Skin of body (tissue), 2 donors: ENCODE measurements around the gene TTC36. TPM values are rescaled to one million over a fixed set of nuclear protein-coding genes. Genes with fewer than 3 reads are reported as not detected.
"Not testable (repeated sequence)": the region's sequence is repeated elsewhere in the genome, so short reads cannot be mapped to it uniquely, and the experiment has no call there.

Source experiments
- DNase-seq: peaks from one replicate; lab custom pipeline; 2025; lab: John Stamatoyannopoulos, UW
- total RNA-seq: library from RNA; depleted of rRNA; stranded (reverse); fragments of >200 nt; gene quantifications from one replicate; pipeline ENCODE4 v1.2.3, GENCODE V29; 2014

Gene TTC36
- total RNA-seq, 1 donor from 2014 or later: 0.79 TPM

DNA sequence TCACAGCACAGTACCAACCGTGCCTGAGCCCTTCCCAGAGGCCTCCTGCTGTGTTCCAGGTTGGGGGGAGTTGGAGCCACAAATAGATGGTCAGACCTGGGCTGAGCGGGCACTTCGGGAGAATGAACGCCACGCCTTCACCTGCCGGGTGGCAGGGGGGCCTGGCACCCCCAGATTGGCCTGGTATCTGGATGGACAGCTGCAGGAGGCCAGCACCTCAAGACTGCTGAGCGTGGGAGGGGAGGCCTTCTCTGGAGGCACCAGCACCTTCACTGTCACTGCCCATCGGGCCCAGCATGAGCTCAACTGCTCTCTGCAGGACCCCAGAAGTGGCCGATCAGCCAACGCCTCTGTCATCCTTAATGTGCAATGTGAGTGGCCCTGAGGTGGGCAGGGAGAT, 4.8 kb downstream of the TTC36 start:
- no peak for DNase-seq

DNA sequence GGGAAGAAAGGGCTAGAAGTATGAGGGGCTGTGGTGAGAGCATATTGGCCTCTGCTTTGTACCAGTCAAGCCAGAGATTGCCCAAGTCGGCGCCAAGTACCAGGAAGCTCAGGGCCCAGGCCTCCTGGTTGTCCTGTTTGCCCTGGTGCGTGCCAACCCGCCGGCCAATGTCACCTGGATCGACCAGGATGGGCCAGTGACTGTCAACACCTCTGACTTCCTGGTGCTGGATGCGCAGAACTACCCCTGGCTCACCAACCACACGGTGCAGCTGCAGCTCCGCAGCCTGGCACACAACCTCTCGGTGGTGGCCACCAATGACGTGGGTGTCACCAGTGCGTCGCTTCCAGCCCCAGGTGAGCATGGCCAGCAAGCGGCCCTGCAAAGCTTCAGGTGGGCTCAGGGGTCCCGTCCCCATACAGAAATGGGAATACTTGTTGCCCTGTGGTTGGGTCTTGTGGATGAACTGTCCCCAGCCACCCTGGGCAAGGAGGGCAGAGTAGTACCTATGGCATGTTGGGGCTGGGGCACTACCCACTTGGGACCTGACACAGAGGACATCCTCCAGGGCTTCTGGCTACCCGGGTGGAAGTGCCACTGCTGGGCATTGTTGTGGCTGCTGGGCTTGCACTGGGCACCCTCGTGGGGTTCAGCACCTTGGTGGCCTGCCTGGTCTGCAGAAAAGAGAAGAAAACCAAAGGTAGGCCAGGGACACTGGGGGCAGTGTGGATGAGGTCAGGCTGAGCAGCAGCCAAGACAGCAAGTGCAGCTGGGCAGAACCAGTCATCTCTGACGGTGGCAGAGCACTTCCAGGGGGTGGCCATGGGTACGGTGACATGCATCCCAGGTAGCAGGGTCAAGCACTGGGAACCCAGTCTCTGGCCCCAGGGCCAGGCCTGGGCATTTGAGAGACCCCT, 5.8 kb downstream of the TTC36 start:
- no peak for DNase-seq

GRCh38 chr11:118533769-118534729, 6.8 kb downstream of the TTC36 start:
- DNase-seq: no peak

- DNase-seq: no peak
These were observed 8.0 kb downstream of the TTC36 start for GRCh38 chr11:118535261-118535660.

DNA sequence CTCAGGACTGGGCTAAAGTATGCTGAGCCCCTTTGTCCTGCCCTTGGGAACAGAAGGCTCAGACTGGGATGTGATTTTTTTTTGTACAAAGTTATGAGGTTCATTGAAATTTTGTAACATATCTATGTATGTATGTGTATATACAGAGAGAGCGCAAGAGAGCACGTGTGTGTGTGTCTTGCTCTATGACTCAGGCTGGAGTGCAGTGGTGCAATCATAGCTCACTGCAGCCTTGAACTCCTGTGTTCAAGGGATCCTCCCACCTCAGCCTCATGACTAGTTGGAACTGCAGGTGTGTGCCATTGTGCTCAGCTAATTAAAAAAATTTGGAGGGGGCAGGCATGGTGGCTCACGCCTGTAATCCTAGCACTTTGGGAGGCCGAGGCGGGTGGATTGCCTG, 9.5 kb downstream of the TTC36 start:
- no peak for DNase-seq

DNA sequence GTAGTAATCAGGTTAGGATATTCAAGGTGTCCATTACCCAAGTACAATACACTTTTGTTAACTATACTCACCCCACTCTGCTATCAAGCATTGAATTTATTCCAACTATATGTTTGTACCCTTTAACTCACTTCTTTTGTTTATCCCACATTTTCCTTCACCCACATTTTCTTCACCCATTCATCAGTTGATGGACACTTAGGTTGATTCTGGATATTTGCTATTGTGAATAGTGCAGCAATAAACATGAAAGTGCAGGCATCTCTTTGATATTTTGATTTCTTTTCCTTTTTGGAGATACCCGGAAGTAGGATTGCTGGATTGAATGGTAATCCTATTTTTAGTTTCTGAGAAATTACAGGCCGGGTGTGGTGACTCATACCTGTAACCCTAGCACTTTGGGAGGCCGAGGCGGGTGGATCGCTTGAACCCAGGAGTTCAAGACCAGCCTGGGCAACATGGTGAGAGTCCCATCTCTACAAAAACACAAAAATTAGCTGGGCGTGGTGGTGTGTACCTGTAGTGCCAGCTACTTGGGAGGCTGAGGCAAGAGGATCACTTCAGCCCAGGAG, 10.2 kb downstream of the TTC36 start:
- no peak for DNase-seq

GRCh38 chr11:118544010-118544646, 16.9 kb downstream of the TTC36 start:
- DNase-seq: no peak

DNA sequence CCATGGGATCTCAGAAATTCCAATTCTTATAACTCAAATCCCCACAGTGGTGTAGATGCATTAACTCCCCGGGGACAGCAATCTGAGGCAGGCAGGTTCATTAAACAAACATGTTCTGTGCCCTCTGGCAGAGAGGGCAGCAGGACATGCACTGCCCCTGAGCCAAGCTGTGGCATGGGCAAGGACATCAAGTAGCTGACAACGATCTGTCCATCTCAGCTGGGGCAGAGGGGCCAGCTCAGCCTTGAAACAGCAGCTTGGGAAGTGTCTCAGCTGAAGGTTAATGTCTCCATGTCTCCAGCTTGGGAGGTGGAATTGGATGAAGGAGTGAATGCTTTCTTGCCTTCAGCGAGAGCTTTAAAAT, 17.4 kb downstream of the TTC36 start:
- DNase-seq: no peak

- DNase-seq: no peak
These were observed 18.3 kb downstream of the TTC36 start for GRCh38 chr11:118545533-118545932.

GRCh38 chr11:118547132-118547531, 19.9 kb downstream of the TTC36 start:
- no peak for DNase-seq

DNA sequence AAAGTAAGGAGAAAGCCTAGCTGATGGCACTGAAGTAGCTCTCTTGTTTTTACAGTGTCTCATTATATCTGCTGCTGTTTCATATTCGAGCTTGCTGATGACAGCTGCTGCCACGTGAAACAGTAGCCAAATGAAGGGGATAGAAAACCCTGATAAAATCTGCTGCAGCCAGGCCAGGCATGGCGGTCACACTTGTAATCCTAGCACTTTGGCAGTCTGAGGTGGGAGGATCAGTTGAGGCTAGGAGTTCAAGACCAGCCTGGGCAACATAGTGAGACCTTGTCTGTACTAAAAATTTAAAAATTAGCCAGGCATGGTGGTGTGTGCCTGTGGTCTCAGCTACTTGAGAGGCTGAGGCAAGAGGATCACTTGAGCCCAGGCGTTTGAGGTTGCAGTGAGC, 25.1 kb downstream of the TTC36 start:
- DNase-seq: no peak

DNA sequence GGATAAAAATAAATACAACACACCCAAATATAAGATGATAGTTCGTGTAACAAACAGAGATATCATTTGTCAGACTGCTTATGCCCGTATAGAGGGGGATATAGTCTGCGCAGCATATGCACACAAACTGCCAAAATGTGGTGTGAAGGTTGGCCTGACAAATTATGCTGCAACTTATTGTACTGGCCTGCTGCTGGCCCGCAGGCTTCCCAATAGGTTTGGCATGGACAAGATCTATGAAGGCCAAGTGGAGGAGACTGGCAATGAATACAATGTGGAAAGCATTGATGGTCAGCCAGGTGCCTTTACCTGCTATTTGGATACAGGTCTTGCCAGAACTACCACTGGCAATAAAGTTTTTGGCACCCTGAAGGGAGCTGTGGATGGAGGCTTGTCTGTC, 33.5 kb downstream of the TTC36 start:
- DNase-seq: no peak

DNA sequence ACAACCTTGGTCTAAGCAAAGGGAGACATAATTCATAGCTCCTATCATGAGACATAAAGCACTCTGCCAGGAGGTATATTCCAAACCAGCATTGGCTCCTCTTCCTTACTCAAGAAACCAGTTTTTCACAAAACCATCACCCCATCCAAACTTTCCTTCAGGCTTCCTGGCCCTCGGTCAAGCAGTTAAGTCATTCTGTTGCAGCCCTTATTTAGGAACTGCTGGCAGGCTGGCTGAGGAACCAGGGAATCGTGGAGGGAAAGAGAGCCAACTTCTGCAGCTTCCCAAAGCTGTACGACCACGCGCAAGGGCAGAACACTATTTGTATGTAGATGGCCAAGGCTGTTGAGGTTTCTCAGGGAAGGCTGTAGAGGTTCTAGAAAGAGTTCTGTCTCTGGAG, 37.8 kb downstream of the TTC36 start:
- DNase-seq: peak; percentile 46

DNA sequence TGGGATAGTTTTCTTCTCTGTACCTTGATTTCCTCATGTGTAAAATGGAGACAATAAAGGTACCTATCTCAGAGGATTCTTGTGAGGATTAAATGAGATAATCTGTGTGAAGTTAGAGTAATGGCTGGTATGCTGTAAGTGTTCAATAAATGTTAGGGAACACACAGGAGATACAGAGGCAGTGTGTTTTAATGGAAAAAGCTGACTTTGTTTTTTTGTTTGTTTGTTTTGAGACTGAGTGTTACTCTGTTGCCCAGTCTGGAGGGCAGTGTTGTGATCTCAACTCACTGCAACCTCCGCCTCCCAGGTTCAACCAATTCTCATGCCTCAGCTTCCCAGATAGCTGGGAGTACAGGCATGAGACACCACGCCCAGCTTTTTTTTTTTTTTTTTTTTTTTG, 42.4 kb downstream of the TTC36 start:
- DNase-seq: no peak

GRCh38 chr11:118570787-118571186, 43.5 kb downstream of the TTC36 start:
- no peak for DNase-seq

- DNase-seq: not testable (repeated sequence)
These were observed 44.4 kb downstream of the TTC36 start for GRCh38 chr11:118571701-118572060.

- peak; percentile 72 for DNase-seq
These were observed 45.0 kb downstream of the TTC36 start, which contains the start of gene ARCN1 for GRCh38 chr11:118572061-118572980. TSS of gene ARCN1 (plus strand) at chr11:118572409. CDS start at chr11:118572548, 139 bp downstream.

DNA sequence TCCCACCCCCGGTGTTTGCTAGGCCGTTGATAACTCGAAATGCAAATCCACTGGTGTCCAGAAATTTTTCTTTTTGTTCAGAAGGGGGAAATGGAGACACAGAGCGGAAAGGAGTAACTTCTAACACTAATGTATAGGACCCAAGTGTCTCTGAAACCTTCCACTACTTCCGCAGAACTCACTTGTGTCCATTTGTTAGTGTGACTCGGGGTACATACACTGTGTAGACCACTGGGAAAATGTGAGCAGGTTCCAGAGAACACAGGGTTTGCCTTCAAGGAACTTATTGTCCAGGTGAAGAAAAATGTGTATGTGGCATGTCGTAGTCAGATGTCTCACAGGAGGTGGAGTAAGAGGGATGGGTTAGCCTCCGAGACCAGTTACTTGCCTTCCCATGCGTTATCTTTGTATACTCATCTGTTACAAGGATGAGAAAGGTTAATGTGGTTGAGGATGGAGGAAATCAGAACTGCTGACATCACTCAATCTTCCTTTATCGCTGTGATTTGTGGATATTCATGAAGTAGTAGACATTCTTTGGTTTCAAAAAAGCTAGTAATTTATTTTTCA, 45.8 kb downstream of the TTC36 start:
- DNase-seq: peak; percentile 36

DNA sequence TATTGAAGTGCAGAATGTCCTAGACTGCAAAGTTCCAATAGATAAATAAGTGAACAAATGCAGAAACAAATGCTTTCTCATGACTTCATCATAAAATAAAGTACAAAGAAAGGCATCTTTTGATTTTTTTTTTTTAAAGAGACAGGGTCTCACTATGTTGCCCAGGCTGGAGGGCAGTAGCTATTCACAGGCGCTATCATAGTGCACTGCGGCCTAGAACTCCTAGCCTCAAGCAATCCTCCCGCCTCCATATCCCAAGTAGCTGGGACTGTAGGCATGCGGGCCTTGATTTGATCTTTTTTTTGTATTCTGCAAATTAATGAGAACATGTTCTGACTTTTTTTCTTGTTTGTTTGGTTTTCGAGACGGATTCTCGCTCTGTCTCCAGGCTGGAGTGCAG, 47.4 kb downstream of the TTC36 start:
- no peak for DNase-seq

- not testable (repeated sequence) for DNase-seq
These were observed 50.7 kb downstream of the TTC36 start for GRCh38 chr11:118577995-118578394.
